SW 1271 (cell line): Measurements from ENCODE around the gene PTTG2.

Experiments
- DNase-seq, 2 experiments: peaks; one replicate each; lab custom pipeline; 2025; lab: John Stamatoyannopoulos, UW

The PTTG2 gene

DNA sequence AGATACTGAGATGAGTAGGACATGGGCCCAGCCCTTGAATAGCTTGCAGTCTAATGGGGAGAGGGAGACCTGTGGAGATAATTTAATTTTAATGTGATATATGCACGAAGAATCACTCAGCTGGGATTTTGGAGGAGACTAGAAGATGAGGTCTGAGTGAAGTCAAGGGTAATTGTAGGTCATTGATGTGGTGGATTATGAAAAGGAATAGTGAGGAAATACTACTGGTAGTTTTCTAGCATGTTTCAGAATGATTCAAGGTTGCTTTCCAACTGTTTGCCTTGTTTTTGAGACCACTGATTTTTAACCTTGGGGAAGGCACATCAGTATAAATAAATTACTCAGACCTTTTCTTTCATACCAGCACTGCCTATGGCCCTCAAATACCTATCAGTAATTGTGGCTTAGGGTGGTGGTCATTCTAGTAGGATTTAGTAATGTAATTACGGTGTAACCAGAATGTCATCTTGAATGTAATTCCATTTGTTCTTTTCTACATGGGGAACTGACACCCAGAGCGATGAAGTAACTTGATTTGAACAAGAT, 25.6 kb downstream of the PTTG2 start:
- no peak for DNase-seq

- DNase-seq: no peak
Observed at GRCh38 chr4:37988670-37989069, 28.5 kb downstream of the PTTG2 start.

GRCh38 chr4:37989398-37990260, 29.4 kb downstream of the PTTG2 start:
- DNase-seq: no peak

- DNase-seq: no peak
Observed at GRCh38 chr4:37990731-37991245, 30.6 kb downstream of the PTTG2 start.

DNA sequence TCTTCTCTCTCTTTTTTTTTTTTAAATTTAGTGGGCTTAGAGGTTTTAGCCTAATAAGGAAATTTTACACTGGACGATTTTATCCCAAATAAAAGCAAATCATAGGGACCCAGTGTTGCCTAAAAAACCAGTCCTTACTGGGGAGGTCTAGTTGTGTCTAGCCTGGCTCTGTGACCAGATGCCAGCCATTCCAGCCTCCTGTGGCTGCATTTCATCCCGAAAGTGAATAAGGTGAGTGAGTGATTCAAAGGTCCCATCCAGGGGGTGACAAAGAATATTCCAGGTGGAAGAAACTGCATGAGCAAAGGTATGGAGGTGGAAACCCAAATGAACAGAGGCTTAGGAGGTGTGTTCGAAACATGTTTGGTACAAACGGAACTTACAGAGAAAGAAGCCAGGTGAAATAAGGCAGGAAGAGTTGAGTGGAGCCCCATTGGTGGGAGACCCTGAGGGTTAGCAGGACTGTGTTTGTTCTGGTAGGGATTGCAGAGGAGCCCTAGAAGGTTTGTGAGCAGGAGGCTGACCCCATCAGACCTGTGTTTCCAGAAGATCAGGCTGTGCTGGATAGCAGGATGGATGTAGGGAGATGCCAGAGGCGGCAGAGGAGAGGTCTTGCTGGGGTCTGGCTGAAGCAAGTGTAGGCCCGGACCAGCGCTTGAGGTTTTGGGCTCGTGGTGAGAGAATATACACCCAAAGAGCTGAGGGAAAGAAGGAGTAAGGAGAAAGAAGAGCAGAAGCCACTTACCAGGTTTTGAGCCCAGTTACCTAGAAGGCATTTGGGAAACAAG, 31.6 kb downstream of the PTTG2 start:
- no peak for DNase-seq

DNA sequence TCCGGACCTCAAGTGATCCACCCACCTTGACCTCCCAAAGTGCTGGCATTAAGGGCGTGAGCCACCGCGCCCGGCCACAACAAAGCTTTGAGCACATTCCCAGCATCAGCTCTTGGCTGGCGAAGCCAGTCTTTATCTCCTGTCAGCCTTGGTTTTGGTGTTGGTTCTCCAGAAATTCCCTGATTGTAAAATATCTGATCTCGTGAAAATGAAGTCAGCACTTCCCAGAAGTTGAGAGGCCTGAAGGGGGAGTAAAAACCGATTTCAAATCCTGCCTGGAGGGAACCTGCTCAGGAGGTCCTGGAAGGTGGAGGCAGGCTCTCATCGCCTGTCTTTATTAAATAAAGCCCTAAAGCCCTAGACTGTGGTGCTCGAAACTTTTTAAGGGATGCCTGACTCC, 33.6 kb downstream of the PTTG2 start:
- no peak for DNase-seq

DNA sequence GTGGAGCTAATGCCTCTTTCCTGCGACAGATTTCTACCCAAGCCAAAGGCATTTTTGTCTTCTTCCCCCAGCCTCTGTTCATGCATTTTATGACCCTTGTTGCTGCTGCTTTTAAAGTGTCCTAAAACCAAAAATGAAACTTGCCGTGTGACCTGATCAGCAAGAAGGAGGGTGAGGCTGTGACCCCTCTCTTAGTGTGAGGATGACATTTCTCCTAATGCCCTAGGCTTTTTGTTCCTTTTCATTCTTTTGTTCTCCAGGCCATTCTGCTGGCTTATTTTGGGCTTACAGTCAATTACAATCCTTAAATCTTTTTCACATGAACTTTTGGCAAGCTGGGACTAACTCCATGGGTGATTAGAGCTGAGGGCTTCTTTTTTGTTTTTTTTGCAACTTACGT, 34.4 kb downstream of the PTTG2 start:
- no peak for DNase-seq

GRCh38 chr4:37995299-37995821, 35.2 kb downstream of the PTTG2 start:
- DNase-seq: no peak

GRCh38 chr4:37995981-37996775, 36.0 kb downstream of the PTTG2 start:
- DNase-seq: no peak

GRCh38 chr4:37998226-37998625, 38.0 kb downstream of the PTTG2 start:
- no peak for DNase-seq

DNA sequence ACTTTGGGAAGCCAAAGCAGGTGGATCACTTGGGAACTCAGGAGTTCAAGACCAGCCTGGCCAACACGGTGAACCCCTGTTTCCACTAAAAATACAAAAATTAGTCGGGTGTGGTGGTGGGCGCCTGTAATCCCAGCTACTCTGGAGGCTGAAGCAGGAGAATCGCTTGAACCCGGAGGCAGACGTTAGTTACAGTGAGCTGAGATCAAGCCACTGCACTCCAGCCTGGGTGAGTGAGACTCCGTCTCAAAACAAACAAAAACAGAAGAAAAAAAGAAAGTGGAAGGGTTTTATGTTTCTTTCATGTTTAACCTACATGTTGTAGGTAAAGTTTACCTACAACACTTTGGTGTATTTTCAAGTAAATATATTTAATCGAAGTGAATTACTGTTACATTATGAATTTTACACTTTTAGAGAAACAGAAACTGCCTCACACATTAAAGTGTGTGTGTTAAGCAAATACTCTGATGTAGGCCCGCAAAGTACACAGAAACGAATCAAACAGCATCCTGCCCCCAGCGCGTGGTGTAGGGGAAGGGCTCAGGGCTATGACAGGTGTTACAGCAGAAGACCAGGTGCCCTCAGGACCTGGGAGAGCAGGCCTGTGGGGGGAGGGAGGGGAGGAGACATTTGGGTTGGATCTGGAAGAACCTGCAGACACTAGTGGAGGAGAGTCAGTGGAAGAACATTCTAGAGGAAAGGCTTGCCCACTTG, 39.0 kb downstream of the PTTG2 start:
- DNase-seq: no peak

DNA sequence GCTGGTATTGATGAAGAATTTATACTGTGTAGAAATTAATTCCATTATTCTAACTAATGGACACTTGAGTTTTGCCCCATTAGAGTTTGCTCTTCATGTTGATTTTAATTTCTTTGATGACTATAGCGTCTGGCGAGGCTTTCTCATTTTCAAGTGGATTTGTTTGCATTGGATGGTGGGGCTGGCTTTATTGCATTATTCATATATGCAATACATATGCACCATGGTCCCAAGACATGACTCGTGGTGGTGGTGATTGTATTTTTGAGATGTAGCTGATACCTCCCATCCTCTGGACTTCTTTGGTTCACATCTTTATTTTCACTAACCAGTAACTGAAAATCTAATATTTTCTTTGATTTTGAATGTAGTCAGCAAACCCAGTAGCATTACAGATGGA, 39.8 kb downstream of the PTTG2 start:
- no peak for DNase-seq

- DNase-seq: no peak
Observed at GRCh38 chr4:38001927-38002326, 41.7 kb downstream of the PTTG2 start.

- DNase-seq: no peak
Observed at GRCh38 chr4:38002451-38003071, 42.4 kb downstream of the PTTG2 start.

DNA sequence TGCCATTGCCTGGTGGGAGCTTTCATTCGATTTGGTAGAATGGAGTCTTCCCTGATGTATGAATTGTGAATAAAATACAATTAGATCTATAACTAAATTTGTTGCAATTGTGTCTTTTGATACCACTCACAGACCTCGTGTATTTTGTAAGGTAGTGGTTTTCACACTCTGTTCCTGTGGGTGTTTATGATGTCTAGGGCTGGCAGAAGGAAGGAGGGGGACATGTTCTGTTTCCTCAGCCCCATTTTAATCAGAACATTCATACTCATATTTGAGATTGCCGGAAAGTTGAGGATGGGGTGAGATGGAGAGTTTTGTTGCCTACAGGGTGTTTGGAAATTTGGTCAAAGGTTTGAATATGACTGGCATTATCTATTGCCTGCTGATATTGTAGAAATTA, 42.9 kb downstream of the PTTG2 start:
- no peak for DNase-seq

GRCh38 chr4:38003628-38004027, 43.4 kb downstream of the PTTG2 start:
- no peak for DNase-seq

DNA sequence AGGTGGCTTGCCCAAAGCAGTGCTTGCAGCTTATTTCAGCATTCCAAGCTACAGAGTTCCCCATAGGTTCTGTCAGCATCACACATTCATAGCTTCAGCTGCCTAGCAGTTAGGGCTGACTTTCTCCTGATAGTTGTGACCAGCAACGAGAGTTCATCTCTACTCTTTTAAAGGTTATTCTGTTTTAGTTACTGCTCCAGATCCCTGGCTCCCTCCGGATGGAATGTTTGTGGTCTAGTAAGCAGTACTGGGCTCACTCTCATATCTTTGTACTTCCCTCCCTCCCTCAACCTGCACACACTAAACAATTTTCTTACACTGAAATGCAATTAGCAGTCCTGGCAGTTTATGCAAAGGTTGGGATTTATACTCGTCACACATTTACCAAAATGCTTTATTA, 43.9 kb downstream of the PTTG2 start:
- DNase-seq: no peak

DNA sequence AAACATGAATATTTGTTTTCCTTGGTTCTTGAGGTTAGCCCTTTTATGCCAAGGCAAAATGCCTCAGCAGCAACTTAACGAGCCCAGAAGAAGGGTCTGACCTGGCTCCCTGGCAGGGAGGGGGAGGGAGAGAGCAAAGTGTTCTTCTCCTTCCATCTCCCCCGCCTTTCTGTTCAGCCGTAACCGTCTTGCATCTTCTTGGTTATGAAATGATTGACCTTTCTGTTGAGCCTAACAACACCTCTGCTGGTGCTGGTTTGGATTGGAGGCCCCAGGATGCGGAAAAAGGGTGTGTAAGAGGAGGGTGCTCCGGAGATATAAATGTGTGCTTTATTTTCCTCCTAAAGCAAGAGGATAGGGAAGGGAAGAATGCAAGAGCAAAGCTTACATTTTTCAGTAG, 44.7 kb downstream of the PTTG2 start:
- no peak for DNase-seq

GRCh38 chr4:38005637-38006036, 45.4 kb downstream of the PTTG2 start:
- no peak for DNase-seq

DNA sequence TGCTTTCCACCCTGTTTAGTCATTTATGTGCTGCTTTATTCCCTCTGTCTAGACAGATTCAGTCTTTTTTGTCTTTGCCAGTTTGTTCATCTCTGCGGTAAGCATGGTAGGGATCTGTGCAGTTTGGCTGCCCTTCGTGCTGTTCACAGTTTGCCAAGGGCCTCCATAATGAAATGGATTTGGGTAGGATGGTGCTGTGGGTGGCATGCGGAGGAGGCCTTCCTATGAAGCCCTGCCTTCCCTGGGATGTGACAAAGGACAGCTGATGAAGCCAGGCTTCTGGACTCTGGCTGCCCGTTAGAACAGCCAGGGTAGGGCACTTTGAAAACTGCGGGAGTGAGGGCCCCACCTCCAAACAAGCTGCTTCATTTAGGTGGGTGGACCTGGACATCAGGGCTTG, 47.4 kb downstream of the PTTG2 start:
- no peak for DNase-seq

DNA sequence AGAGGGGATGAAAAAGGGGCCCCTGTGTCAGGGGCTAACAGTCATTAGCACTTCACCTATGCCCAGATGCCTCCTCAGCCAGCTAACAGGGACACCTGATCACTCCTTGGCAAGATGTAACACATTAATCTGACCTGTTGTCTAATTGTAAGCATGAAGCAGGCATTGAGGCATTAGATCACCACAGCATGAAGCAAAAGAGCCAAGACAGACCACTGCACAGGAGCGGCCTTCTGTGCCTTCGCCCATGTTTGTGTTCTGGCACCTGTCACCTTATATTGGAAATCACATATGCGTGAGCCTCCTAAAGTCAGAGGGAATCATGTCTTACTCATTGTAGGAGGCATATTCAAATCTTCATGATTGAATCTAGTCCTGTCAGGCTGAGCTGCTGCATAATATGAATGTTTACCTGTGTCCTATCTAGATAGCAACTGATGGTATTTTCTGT, 48.4 kb downstream of the PTTG2 start:
- no peak for DNase-seq
